SKM-1 (cell line): Measurements from ENCODE around the gene SLC36A1.

Experiments used
- DNase-seq: peaks from one replicate; lab custom pipeline; 2025; ENCODE audit not compliant: unreplicated experiment; lab: John Stamatoyannopoulos, UW

The SLC36A1 gene

DNA sequence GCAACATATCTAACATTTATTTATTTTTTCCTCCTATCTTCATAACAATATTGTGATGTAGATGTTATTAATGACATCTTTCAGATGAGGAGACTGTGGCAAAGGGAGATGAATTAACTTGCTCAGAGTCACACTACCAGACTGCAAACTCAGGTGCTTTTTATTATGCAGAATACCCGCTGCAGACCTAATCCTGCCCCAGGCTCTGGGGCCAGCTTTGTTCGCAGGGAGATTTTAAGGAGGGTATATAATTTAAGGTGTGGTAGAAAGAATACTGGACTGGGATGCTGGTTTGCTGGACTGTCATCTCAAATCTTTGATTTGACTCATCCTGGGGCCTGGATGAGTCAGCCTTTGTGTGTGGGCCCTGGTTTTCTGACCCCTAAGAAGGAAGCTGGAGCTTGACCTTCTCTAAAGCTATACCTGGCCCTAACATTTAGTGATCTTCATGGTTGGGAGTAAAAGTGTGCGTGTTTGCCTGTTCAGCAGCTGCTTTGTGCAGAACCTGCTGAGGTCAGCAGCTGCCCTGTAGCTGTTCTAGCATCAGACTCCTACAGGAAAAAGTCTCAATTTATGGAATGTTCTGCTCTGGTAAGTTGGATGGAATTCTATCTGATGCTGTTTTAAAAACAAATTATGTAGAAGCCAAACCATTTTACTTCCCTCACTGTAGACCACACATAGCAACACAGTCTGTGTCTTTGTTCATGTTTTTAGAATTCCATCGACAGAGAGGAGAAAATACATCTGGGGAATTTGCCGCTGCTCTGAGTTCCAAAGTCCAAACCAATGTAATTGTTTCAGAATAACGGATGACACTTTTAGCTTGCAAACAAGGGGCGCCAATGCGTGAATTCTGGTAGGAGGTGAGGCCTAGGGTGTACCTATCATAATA, 4.5 kb downstream of the SLC36A1 start:
- no peak for DNase-seq

DNA sequence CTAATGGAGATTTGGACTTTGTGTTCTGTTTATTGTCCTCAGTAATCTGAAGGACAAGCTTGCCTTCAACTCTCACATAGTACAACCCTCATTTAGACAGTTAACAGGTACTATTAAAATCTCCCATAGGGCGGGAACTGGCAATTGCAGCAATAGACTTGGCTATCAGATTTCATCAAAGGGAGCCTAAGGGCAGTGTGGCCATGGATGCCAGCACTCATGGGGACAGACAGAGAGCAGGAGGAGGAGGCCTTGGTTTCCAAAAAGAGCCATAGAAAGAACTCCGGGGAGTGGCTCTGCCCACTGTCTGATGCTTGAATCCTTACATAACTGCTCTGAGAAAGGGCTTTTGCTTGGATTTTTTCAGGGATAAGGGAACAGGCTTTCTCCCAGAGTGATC, 6.8 kb downstream of the SLC36A1 start:
- no peak for DNase-seq

DNA sequence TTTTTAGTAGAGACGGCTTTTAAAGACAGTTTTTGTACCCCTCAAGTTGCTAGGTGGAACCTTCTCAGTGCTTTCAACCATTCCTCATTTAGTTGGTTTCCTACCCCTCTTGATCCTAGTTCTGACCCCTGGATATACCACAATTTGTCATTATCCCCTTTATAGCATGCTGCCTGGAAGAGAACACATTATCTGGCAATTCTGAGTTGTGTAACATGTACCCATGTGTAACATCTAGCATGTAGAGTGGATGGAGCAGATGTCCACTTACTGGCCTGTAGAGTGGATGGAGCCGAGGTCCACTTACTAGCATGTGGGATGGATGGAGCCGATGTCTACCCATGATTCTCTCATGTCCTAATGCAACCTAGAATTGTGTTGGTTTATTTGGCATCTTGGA, 7.5 kb downstream of the SLC36A1 start:
- DNase-seq, result no peak

DNA sequence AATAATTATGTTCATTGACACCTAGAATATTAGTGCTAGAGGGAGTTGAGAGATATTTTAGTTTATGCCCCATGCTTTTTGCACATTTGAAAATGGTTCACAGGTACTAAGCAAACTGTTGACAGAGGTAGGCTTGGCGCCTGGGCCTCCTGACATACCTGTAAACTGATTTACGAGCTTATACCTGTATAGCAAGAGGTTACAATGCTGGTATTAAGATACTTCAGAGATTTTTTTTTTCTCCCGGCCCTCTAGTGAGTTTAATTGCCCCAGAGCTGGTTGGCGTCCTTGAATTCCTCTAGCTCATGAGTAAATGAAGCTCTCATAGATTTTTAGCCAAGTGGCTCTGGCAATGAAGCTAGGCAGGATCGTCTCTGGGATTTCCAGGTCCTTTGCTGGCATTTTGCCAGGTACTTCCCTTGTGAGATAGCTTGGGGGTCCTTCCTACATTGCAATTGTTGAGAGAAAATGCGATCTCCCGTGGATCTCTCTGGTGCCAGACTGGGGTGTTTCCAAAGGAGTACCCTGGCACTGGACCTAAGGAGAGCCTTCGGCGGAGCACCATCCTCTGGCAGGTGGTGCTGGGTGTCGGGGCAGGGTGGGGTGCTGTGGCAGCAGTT, 9.0 kb downstream of the SLC36A1 start:
- no peak for DNase-seq

DNA sequence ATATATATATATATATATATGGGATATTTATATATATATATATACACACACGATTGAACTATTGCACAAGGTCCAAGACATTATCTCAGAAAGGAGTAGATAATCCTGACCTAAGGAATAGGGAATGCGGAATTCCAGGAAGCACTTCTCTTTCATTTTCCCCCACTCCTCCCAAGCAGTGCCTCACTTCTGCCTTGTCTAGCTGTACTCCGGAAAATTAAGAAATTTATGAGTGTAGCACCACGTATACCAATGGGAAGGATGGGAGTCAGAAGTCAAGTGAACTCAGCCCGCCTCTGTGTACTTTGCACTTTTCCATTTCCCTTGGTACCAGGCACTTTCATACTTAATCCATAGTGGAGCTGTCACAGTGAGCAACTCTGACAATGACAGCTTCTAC, 10.9 kb downstream of the SLC36A1 start:
- no peak for DNase-seq

DNA sequence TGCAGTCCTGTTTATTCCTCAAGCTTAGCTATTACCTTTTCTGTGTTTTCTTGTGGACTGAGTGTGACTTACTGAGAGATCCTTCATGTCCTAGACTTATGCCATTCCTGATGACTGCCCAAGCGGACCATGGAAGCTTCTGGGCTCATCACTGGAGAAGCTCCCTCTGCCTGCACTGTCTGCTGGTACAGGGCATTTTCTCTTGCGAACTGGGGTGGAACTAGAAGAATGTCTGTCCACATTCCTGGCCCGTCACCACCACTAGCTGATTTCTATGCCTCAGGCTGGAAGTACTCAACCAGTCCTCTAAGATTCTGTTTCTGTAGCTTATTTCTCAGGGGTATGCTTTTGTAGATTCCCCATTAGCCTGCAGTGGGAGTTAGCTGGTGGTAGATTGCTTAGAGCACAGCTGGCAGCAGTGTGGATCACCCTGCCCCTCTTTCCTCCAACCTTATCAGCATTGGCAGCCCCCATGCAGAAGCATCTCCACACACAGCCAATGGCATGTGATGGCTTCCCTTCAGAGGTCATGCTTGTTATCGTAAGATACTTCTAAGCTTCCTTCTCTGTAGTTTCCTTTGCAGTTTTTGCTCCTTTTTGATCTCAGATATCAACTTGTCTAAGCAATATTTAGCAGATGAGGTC, 12.4 kb downstream of the SLC36A1 start:
- no peak for DNase-seq

DNA sequence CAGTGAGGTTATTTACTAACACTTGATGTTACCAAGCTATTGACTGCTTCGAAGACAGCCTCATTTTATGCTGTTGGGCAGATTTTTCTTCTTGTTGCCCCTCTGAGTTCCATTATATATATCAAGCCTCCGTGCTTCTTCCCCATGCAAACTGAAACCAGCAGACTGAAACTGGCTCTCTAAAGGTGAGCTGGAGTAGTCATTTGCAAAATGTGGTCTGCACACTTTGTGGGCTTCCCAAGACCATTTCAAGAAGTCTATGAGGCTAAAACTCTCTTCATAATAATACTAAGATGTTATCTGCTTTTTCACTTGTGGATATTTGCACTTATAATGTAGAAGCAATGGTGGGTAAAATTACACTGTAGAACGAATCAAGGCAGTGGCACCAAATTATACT, 13.9 kb downstream of the SLC36A1 start:
- no peak for DNase-seq

GRCh38 chr5:151463137-151464029, 16.0 kb downstream of the SLC36A1 start:
- no peak for DNase-seq

GRCh38 chr5:151464101-151464500, 16.7 kb downstream of the SLC36A1 start:
- no peak for DNase-seq

DNA sequence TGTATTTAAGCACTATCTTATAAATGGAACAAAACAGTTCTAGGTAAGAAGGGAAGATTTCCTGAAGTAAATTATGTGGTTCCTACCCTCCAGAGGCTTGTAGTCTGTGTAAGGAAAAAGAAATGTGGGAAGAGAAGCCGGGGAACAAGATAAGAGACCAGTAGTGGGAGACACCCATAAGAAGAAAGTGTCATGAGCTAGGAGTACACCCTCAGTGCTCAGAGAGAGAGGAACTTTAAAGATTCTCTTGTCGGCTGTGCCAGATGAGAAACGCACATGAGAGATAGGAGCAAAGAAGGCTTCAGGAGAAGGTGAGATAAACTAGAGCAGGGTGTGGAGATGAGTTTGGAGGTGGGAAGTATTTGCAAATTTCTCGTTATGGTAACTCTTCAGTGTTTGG, 18.1 kb downstream of the SLC36A1 start:
- DNase-seq, result no peak

DNA sequence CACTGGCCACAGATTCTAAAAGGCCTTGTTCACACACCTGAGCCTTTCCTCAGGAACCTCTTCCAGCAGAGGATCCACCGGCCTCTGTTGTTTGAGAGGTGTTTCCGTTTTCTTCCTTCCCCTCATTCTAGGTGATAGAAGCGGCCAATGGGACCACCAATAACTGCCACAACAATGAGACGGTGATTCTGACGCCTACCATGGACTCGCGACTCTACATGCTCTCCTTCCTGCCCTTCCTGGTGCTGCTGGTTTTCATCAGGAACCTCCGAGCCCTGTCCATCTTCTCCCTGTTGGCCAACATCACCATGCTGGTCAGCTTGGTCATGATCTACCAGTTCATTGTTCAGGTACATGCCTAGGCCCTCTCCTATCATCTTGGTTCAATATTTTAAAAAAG, 20.2 kb downstream of the SLC36A1 start:
- no peak for DNase-seq

GRCh38 chr5:151469386-151469785, 22.0 kb downstream of the SLC36A1 start:
- DNase-seq, result no peak

GRCh38 chr5:151469992-151470391, 22.6 kb downstream of the SLC36A1 start:
- DNase-seq, result no peak

- no peak for DNase-seq
Observed at GRCh38 chr5:151470439-151470838, 23.0 kb downstream of the SLC36A1 start.

DNA sequence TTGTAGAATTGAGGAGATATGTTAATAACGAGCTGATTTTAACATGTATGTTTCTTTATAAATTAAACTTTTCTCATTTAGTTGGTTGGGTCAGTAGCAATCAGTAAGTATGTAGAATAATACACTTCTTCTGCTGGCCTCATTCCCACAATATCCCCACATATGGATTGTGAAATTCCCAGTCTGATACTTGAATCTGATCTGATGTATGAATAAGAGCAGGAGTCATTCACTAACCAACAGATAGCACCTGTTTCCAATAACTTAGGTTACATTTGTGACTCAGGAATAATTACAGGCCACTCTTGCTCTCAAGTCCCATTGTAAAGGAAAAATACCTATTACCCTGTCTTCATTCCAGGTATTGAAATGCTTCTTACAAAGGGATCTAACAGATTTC, 23.9 kb downstream of the SLC36A1 start:
- no peak for DNase-seq

DNA sequence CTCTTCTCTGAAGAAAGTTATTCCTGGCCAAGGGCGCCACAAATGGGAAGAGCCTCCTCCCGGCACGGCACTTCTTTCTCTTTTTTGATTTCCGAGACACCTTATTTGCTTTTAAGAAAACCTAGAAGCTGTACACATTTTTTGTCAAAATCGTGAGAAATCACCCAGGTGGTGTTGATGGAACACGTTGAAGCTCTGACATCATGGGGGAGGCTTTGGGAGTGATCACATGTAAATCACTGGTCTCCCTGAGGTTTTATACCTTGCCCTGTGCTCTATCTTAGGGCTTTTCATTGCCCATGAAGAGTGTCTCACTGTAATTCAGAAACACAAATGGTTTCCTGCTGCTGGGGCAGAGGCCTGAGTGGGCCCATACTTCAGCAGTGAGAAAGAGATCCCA, 27.4 kb downstream of the SLC36A1 start:
- DNase-seq, result no peak

DNA sequence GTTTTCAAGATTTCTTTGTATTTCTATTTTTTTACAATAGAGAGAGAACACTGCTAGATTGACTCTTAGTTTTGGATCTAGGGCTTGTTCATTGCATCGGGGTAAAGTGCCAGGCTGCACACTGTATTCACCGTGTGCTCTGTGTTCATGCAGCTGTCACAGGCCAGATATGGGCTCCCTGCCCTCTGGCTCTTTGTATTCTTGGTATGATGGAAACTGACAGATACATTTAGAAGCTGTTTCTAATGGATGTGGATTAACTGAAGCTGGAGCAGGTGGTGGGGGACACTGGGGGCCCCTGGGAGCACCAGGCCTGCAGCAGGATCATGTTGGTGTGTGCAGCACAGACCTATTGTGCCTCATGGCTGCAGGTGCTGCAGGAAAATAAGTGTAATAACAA, 28.0 kb downstream of the SLC36A1 start:
- DNase-seq, result no peak

GRCh38 chr5:151476016-151476415, 28.6 kb downstream of the SLC36A1 start:
- no peak for DNase-seq

DNA sequence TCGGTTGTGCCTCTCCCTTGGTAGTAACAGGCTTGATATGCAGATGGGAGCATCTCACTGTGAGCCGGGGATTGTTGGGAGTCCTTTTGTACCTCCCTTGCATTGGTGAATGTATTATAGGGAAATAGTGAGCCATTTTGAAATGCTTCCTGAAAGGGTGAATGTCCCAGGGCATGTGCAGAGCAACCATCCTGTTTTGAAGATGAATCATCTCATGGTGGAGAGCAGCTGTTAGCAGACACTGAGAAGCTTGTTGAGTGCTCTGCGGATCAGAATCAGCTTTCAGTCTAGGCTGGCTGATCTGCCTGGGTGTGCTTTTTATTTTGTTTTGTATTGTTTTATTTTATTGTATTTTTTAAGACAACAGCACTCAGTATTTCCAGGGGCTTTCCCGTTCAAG, 29.7 kb downstream of the SLC36A1 start:
- no peak for DNase-seq

DNA sequence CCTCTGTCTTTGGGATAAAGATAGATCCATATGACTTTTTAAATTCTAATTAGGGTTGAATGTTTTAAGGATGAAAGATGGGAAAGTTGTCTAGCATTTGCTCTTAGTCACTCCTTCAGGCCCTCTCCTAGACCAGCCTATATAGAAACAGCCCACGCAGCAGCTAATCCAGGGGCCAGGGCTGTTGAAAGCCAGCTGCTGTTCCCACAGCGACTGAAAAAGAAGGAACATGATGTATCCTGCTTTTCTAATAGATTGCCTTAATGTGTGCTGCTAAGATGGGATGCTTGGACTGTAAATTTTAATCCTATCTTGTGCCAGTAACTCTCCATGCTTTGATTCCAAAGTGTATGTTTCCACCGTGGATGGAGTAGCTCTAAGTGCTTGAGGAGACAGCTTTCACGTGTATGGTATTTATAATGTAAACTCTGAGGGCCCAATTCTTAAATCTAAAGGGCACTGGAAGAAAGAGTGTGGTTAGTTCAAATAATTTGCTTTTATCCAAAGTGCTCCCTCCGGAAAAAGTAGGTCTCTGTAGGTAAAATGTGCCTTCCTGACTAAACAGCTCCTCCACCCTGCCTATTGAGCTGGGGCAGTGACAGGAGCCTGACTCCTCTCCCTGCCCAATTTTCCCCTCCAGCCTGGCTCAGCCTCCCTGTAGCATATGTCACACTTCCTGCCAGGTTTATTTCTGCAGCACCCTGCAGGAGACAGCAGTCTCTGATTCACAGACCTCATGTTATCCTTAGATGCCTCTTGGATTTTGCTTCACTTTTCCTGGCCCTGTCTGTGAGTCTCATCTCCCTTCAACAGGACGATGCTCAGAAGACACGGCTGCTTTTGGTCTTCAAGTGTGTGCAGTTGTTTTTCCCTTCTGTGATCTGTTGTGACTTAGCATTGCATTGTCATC, 33.2 kb downstream of the SLC36A1 start:
- no peak for DNase-seq
